GM06990 (cell line): ENCODE data around the gene GPR89A.
"Not testable (repeated sequence)": the region's sequence is repeated elsewhere in the genome, so short reads cannot be mapped to it uniquely, and the experiment has no call there.

Source experiments
- DNase-seq: peaks from one replicate; pipeline ENCODE4 v3.0.0-alpha.2; 2011; ENCODE audit not compliant: insufficient read length; ENCODE audit errors: extremely low read depth
- H3K27me3 ChIP-seq: replicated peaks from 2 replicates; pipeline ENCODE4 v1.6.0; 2011; ENCODE audit warnings: low read length; ENCODE audit not compliant: control insufficient read depth, insufficient read depth
- H3K36me3 ChIP-seq: 2 replicates; pipeline ENCODE4 v1.5.1; 2011; ENCODE audit warnings: low read length; ENCODE audit not compliant: control insufficient read depth, insufficient read depth
- H3K4me3 ChIP-seq: replicated peaks from 2 replicates; pipeline ENCODE4 v1.5.1; 2011; ENCODE audit warnings: low read depth, mild to moderate bottlenecking, control low read depth, low read length
- TF ChIP-seq, protein P1 (sequence below): IDR thresholded peaks from 2 replicates; pipeline ENCODE4 v1.5.1; 2011; ENCODE audit warnings: low read length, control low read depth, mild to moderate bottlenecking, inconsistent platforms; ENCODE audit not compliant: insufficient read depth, poor library complexity, severe bottlenecking

The GPR89A gene

DNA sequence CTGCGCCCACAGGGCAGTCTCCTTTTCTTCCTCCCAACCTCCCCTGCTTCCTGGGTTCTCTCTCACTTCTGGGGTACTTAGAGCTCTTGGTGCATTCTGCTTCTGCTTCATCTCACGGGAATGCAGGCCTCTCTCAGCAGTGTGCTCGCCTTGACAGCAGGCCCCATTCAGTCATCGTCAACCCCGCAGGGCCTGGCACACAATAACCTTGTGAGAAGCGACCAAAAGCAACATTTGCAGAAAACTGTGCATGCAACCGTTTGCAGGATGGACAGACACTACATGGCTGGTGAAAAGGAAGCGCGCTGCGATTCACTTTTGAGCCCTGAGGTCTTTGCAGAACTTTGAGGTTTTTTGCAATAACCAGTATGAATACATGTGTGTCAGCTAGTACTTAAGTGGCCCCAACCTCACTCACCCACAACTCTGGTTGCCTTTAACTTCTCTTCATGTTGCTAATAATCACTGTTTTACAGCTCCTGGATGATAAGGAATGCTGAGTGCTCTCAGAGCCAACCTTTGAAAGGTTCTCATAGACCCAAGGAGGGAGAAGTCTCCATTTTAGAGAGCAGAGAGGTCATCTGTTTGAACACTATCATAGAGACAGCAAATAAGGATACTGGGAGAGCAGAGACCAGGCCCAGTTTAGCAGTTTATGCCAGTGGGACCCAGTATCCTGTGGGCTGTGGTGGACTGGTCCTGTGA, 109.0 kb downstream of the GPR89A start:
- H3K27me3 ChIP-seq: no peaks in the 10 kb centered on the region
- TF ChIP-seq, protein P1, sequence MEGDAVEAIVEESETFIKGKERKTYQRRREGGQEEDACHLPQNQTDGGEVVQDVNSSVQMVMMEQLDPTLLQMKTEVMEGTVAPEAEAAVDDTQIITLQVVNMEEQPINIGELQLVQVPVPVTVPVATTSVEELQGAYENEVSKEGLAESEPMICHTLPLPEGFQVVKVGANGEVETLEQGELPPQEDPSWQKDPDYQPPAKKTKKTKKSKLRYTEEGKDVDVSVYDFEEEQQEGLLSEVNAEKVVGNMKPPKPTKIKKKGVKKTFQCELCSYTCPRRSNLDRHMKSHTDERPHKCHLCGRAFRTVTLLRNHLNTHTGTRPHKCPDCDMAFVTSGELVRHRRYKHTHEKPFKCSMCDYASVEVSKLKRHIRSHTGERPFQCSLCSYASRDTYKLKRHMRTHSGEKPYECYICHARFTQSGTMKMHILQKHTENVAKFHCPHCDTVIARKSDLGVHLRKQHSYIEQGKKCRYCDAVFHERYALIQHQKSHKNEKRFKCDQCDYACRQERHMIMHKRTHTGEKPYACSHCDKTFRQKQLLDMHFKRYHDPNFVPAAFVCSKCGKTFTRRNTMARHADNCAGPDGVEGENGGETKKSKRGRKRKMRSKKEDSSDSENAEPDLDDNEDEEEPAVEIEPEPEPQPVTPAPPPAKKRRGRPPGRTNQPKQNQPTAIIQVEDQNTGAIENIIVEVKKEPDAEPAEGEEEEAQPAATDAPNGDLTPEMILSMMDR: no peak
- H3K36me3 ChIP-seq: no peaks in the 10 kb centered on the region
- DNase-seq: no peak
- no peak overlapping the region for H3K4me3 ChIP-seq

DNA sequence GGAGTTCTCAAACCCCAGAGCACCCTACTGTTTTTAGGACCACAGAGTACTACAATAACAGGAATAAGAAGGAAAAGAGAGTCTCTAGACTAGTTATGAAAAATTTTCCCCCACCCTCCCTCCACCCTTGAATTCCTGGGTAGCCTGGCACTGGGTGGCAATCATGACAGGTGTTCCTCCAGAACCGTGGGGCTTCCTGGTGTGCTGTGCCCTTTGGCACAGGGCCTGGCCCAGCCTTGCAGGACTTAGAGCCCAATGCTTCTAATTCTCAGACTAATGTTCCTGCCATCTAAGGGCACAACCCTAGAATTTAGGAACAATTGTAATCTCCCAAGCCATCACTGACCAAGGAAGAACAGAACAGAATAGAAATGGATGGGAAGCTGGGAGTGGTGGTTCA, 110.0 kb downstream of the GPR89A start:
- no peak overlapping the region for H3K4me3 ChIP-seq
- TF ChIP-seq, protein P1: no peak
- H3K36me3 ChIP-seq: no peaks in the 10 kb centered on the region
- DNase-seq: no peak
- no peaks in the 10 kb centered on the region for H3K27me3 ChIP-seq

DNA sequence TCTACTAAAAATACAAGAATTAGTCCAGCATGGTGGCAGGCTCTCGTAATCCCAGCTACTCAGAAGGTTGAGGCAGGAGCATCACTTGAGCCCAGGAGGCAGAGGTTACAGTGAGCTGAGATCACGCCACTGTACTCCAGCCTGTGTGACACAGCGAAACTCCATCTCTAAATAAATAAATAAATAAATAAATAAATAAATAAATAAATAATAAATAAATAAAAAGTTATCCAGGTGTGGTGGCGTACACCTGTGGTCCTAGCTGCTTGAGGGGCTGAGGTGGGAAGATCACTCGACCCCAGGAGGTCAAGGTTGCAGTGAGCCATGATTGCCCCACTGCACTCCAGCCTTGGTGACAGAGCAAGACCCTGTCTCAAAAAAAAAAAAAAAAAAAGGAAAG, 110.7 kb downstream of the GPR89A start:
- H3K4me3 ChIP-seq, H3K36me3 ChIP-seq, DNase-seq, H3K27me3 ChIP-seq: not testable (repeated sequence)

DNA sequence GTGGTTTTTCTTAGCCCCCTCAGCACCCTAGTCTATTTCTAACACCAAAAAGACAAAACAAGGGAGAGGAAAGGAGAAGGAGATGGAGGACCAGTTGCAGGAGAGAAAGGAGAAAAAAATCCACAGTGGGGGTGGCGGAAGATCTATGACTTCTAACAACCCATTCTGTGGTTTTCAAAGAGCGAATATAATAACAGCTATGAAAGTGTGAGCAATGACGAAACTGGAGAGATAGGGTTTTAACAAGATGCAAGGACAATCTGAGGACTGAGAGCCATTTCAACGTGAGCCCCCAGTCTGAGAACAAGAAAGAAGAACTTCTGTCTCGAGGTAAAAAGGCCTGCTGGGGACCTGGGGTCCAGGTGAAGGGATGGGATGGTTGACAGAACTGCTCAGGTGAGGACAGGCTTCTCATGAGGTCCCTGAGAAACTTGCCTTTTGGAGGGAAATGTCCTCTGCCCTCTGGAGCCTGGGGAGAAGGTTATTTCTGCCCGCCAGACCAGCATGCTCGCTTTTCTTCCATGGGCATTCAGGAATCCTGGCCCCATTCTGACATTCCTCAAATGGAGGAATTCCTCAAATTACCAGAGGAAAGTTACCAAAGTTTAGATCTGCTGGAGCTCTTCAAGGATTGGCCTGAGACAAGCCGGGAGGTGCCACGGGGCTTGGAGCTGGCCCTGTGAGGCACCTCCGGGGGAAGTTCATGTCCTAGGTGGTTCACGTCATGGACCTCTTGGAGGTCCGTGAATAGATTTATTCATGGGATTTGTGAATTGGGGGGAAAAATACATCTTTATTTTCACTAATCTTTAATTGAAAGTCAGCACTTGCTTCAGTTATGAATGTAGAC, 111.7 kb downstream of the GPR89A start, which contains the start of gene CD160:
Gene CD160, plus strand, starts transcription at position 270 of the 850 bp plus-strand sequence. CDS start 8,829 bp downstream, outside the sequence.
- no peak for DNase-seq
- no peaks in the 10 kb centered on the region for H3K36me3 ChIP-seq
- no peaks in the 10 kb centered on the region for H3K27me3 ChIP-seq
- no peak within 1 kb of the TSS for H3K4me3 ChIP-seq
- TF ChIP-seq, protein P1: no peak
